Left cardiac atrium (tissue), 4 donors: Measurements from ENCODE around the gene PDE3B. TPM values are rescaled to one million over a fixed set of nuclear protein-coding genes. Genes with fewer than 3 reads are reported as not detected.
"Not testable (repeated sequence)": the region's sequence is repeated elsewhere in the genome, so short reads cannot be mapped to it uniquely, and the experiment has no call there.

ENCODE experiments used
- ATAC-seq, 2 donors: fragments of 200-7000 bp; cut with Tn5 transposase; one replicate each; pipeline ENCODE4 v1.9.1; 2020; ENCODE audit warnings: mild to moderate bottlenecking in 2 of 2, moderate library complexity in 2 of 2
- DNase-seq: peaks from one replicate; pipeline ENCODE4 v3.0.0-alpha.2; 2020
- intact Hi-C, 2 donors: fragments of 100-400 bp; cut with DNase I; formaldehyde crosslinking; loops; one replicate each; pipeline versions ENCODE4 v1.14.1 to v1.15.1; 2022 to 2023
- total RNA-seq, 2 donors: library from RNA; stranded (reverse); fragmentation: NEBNext Ultra II Directional; extraction: Animal tissue kit (Norgen Biotek cat#: 25700); gene quantifications; one replicate each; pipeline ENCODE4 v1.2.1, GENCODE V29; 2021
- donor health status: DM: no; HTN: yes; CAD: no.
- donor health status: DM: no; HTN: yes; CAD: no; lungs with severe emphysema.
- donor health status: DM: yes; HTN: yes; CAD: no.
- donor health status: Dilated cardiomyopathy.

Gene PDE3B
- total RNA-seq, 2 donors from 2014 or later = 17.8 to 18.7 TPM

GRCh38 chr11:14637868-14638409 lies 5.7 kb upstream of the PDE3B start:
- DNase-seq (no peak), ATAC-seq (no peak)
- intact Hi-C loops = no loop called here

- no peak for DNase-seq
- no peak for ATAC-seq
- intact Hi-C loops = no loop called here
These were observed 5.0 kb upstream of the PDE3B start for GRCh38 chr11:14638561-14638960.

DNA sequence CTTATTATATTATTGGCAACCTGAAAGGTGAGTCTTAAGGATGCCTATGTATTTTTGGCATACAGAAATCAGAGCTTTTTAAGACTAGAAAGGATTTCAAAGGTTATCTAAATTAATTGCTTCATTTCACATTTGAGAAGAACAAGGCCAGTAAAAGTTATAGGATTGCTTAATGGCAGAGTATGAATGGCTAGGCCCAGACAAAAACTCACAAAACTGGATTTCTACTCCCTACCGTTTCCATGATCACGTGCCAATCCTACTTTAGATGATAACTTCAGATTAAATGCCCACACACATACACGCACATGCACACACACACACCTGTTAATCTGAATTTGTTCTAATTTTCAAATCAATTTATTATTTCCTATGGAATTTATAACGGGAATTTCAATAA lies 1.8 kb upstream of the PDE3B start:
- DNase-seq (no peak), ATAC-seq (no peak)
- intact Hi-C loops = loop anchor here in 1 of 2 donors (5.0 to 10.0 kb wide), 2 partner anchors 100 to 253 kb away; partner anchors contain the start of gene CYP2R1

GRCh38 chr11:14642453-14642852 lies 1.2 kb upstream of the PDE3B start:
- intact Hi-C loops = loop anchor here in 1 of 2 donors (5.0 to 10.0 kb wide), 2 partner anchors 100 to 252 kb away; partner anchors contain the start of gene CYP2R1
- DNase-seq (no peak), ATAC-seq (no peak)

- intact Hi-C loops = loop anchor here in 1 of 2 donors (5.0 to 10.0 kb wide), 2 partner anchors 101 to 252 kb away; partner anchors contain the start of gene CYP2R1
- no peak for ATAC-seq
These were observed 519 bp upstream of the PDE3B start for GRCh38 chr11:14642873-14643696.

DNA sequence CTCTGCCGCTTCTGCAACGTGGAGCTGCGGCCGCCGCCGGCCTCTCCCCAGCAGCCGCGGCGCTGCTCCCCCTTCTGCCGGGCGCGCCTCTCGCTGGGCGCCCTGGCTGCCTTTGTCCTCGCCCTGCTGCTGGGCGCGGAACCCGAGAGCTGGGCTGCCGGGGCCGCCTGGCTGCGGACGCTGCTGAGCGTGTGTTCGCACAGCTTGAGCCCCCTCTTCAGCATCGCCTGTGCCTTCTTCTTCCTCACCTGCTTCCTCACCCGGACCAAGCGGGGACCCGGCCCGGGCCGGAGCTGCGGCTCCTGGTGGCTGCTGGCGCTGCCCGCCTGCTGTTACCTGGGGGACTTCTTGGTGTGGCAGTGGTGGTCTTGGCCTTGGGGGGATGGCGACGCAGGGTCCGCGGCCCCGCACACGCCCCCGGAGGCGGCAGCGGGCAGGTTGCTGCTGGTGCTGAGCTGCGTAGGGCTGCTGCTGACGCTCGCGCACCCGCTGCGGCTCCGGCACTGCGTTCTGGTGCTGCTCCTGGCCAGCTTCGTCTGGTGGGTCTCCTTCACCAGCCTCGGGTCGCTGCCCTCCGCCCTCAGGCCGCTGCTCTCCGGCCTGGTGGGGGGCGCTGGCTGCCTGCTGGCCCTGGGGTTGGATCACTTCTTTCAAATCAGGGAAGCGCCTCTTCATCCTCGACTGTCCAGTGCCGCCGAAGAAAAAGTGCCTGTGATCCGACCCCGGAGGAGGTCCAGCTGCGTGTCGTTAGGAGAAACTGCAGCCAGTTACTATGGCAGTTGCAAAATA lies 816 bp downstream of the PDE3B start:
- intact Hi-C loops = loop anchor here in 1 of 2 donors (5.0 to 10.0 kb wide), 2 partner anchors 102 to 250 kb away; partner anchors contain the start of gene CYP2R1
- DNase-seq (peak; percentile 48), ATAC-seq (peak; percentile 69 to 82)

More at GRCh38 chr11:14642873-14643696, 519 bp upstream of the PDE3B start:
- DNase-seq = no peak

GRCh38 chr11:14645015-14645912 lies 1.7 kb downstream of the PDE3B start:
- intact Hi-C loops = loop anchor here in 1 of 2 donors (10.0 kb wide), 1 partner anchor 250 kb away; the partner anchor contains the start of gene CYP2R1
- DNase-seq (no peak), ATAC-seq (no peak)

GRCh38 chr11:14645985-14646900 lies 2.6 kb downstream of the PDE3B start:
- DNase-seq (no peak), ATAC-seq (no peak)
- intact Hi-C loops = loop anchor here in 1 of 2 donors (10.0 kb wide), 1 partner anchor 249 kb away; the partner anchor contains the start of gene CYP2R1

DNA sequence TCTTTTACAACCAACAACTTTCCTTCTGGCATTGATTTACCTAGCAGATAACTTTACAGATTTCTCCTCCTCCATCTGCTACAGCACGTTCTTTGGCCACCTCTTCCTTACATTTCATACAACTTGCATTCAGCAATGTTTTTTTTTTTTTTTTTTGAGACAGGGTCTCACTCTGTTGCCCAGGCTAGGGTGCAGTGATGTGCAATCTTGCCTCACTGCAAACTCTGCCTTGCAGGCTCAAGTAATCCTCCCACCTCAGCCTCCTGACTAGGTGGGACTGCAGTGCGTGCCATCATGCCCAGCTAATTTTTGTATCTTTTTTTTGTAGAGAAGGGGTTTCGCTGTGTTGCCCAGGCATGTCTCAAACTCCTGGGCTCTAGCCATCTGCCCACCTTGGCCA lies 6.5 kb downstream of the PDE3B start:
- intact Hi-C loops = loop anchor here in 1 of 2 donors (10.0 kb wide), 1 partner anchor 125 kb away; no protein-coding TSS in a partner anchor
- DNase-seq (no peak), ATAC-seq (peak in 1 of 2 donors; percentile 21)

GRCh38 chr11:14653090-14653489 lies 9.5 kb downstream of the PDE3B start:
- DNase-seq (no peak), ATAC-seq (no peak)
- intact Hi-C loops = loop anchor here in 1 of 2 donors (10.0 kb wide), 1 partner anchor 122 kb away; no protein-coding TSS in a partner anchor

GRCh38 chr11:14655435-14655834 lies 11.8 kb downstream of the PDE3B start:
- DNase-seq (no peak), ATAC-seq (no peak)
- intact Hi-C loops = loop anchor here in 1 of 2 donors (10.0 kb wide), 1 partner anchor 119 kb away; no protein-coding TSS in a partner anchor

GRCh38 chr11:14656536-14657457 lies 13.2 kb downstream of the PDE3B start:
- ATAC-seq = peak; percentile 66 to 74
- DNase-seq = no peak
- intact Hi-C loops = loop anchor here in 1 of 2 donors (10.0 kb wide), 1 partner anchor 118 kb away; no protein-coding TSS in a partner anchor

- ATAC-seq = no peak
- intact Hi-C loops = loop anchor here in 1 of 2 donors (10.0 kb wide), 1 partner anchor 117 kb away; no protein-coding TSS in a partner anchor
- no peak for DNase-seq
These were observed 14.2 kb downstream of the PDE3B start for GRCh38 chr11:14657841-14658240.

DNA sequence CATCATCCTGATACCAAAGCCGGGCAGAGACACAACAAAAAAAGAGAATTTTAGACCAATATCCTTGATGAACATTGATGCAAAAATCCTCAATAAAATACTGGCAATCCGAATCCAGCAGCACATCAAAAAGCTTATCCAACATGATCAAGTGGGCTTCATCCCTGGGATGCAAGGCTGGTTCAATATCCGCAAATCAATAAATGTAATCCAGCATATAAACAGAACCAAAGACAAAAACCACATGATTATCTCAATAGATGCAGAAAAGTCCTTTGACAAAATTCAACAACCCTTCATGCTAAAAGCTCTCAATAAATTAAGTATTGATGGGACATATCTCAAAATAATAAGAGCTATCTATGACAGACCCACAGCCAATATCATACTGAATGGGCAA lies 21.3 kb downstream of the PDE3B start:
- DNase-seq, ATAC-seq, intact Hi-C loops: not testable (repeated sequence)

- ATAC-seq, DNase-seq, intact Hi-C loops: not testable (repeated sequence)
These were observed 23.7 kb downstream of the PDE3B start for GRCh38 chr11:14667329-14667728.
